ENCODE data around the gene AKAP7. TPM values are rescaled to one million over a fixed set of nuclear protein-coding genes. Genes with fewer than 3 reads are reported as not detected.

AKAP7 gene
- total and polyA plus RNA-seq, 2 experiments from 2014 or later: 18.4 to 54.4 TPM

- TF ChIP-seq EZH2 (IDR thresholded peaks at IDR 0.05; ENCODE audit: borderline replicate concordance) (no peak), EZH2phosphoT487 (IDR thresholded peaks at IDR 0.05; ENCODE audit: low read depth, severe bottlenecking, unreplicated experiment) (no peak), CTCF (IDR thresholded peaks at IDR 0.05; ENCODE audit: poor library complexity) (no peak)
- Histone ChIP-seq H3K27ac (peak overlapping the region; percentile 83), H3K4me1 (ENCODE audit: insufficient read depth) (no peaks in the 10 kb centered on the region), H3K27me3 (no peaks in the 10 kb centered on the region), H2AFZ (peak overlapping the region; percentile 79), H3K9me3 (ENCODE audit: low read depth) (no peaks in the 10 kb centered on the region), H3K4me2 (peak overlapping the region; percentile 72), H3K36me3 (replicated peaks; ENCODE audit: insufficient read depth, low read depth) (no peaks in the 10 kb centered on the region), H3K4me3 (peak overlapping the region; percentile 17), H4K20me1 (ENCODE audit: insufficient read depth, poor library complexity, severe bottlenecking) (no peaks in the 10 kb centered on the region), H3K79me2 (no peaks in the 10 kb centered on the region), H3K9me2 (replicated peaks; ENCODE audit: insufficient read depth) (no peaks in the 10 kb centered on the region)
- 89% methylated on average over 14 of the region's 14 CpGs for WGBS (ENCODE audit: low lambda C conversion rate, missing lambda C conversion rate)
- no peak for DNase-seq (ENCODE audit: low spot score)
These were observed 867 bp upstream of the AKAP7 start for GRCh38 chr6:131134220-131134979.

- Histone ChIP-seq H3K4me1 (ENCODE audit: insufficient read depth) (no peaks in the 10 kb centered on the region), H3K4me3 (peak overlapping the region; percentile 17), H3K27me3 (no peaks in the 10 kb centered on the region), H3K79me2 (no peaks in the 10 kb centered on the region), H2AFZ (peak overlapping the region; percentile 79), H3K36me3 (replicated peaks; ENCODE audit: insufficient read depth, low read depth) (no peaks in the 10 kb centered on the region), H3K4me2 (peak overlapping the region; percentile 72), H4K20me1 (ENCODE audit: insufficient read depth, poor library complexity, severe bottlenecking) (no peaks in the 10 kb centered on the region), H3K9me3 (ENCODE audit: low read depth) (no peaks in the 10 kb centered on the region), H3K9me2 (replicated peaks; ENCODE audit: insufficient read depth) (no peaks in the 10 kb centered on the region), H3K27ac (peak overlapping the region; percentile 83)
- DNase-seq (ENCODE audit: low spot score): no peak
- 24% methylated on average over 4 of the region's 4 CpGs for WGBS (ENCODE audit: low lambda C conversion rate, missing lambda C conversion rate)
- TF ChIP-seq CTCF (IDR thresholded peaks at IDR 0.05; ENCODE audit: poor library complexity) (no peak), EZH2 (IDR thresholded peaks at IDR 0.05; ENCODE audit: borderline replicate concordance) (no peak), EZH2phosphoT487 (IDR thresholded peaks at IDR 0.05; ENCODE audit: low read depth, severe bottlenecking, unreplicated experiment) (no peak)
These were observed 355 bp upstream of the AKAP7 start for GRCh38 chr6:131134980-131135243.

- no peaks in the 10 kb centered on the region for H3K79me2 ChIP-seq
- peak overlapping the region; percentile 88 for H3K4me3 ChIP-seq
- H3K27ac ChIP-seq: peak overlapping the region; percentile 83
- DNase-seq (ENCODE audit: low spot score): peak; percentile 32
- peak overlapping the region; percentile 83 for H3K4me2 ChIP-seq
- no peaks in the 10 kb centered on the region for H3K36me3 ChIP-seq (replicated peaks; ENCODE audit: insufficient read depth, low read depth)
- TF ChIP-seq EZH2 (IDR thresholded peaks at IDR 0.05; ENCODE audit: borderline replicate concordance) (no peak), EZH2phosphoT487 (IDR thresholded peaks at IDR 0.05; ENCODE audit: low read depth, severe bottlenecking, unreplicated experiment) (no peak), CTCF (IDR thresholded peaks at IDR 0.05; ENCODE audit: poor library complexity) (no peak)
- no peaks in the 10 kb centered on the region for H3K4me1 ChIP-seq (ENCODE audit: insufficient read depth)
- no peaks in the 10 kb centered on the region for H3K9me2 ChIP-seq (replicated peaks; ENCODE audit: insufficient read depth)
- no peaks in the 10 kb centered on the region for H4K20me1 ChIP-seq (ENCODE audit: insufficient read depth, poor library complexity, severe bottlenecking)
- H3K27me3 ChIP-seq: no peaks in the 10 kb centered on the region
- H2AFZ ChIP-seq: peak overlapping the region; percentile 57
- no peaks in the 10 kb centered on the region for H3K9me3 ChIP-seq (ENCODE audit: low read depth)
- 28% methylated on average over 17 of the region's 17 CpGs for WGBS (ENCODE audit: low lambda C conversion rate, missing lambda C conversion rate)
These were observed 937 bp downstream of the AKAP7 start for GRCh38 chr6:131136021-131136786.
